OCI-LY7 (cell line): ENCODE measurements around the gene FBRSL1. TPM values are rescaled to one million over a fixed set of nuclear protein-coding genes. Genes with fewer than 3 reads are reported as not detected.

Source experiments
- BruUV-seq: library from RNA; stranded (reverse); fragments of 400-500 nt; replicated peaks from 2 replicates; lab custom pipeline; 2021; lab: Mats Ljungman, UMichigan
- CTCF ChIA-PET: fragments of 300-600 bp; sonication (Branson Sonifier 250); formaldehyde crosslinking; loops from one replicate; lab custom pipeline; 2022; ENCODE audit warnings: antibody characterized with exemption; ENCODE audit not compliant: unreplicated experiment; lab: Charles Lee
- POLR2A ChIA-PET: fragments of 300-600 bp; sonication (Branson Sonifier 250); formaldehyde crosslinking; loops from one replicate; lab custom pipeline; 2022; ENCODE audit warnings: antibody characterized with exemption; lab: Charles Lee
- DNase-seq: peaks from one replicate; pipeline ENCODE4 v3.0.0-alpha.2; 2015; ENCODE audit warnings: low spot score
- H2AFZ ChIP-seq: fragments of 200-600 bp; sonication (generic), shearing (Covaris generic); 2 replicates; pipeline ENCODE4 v1.6.1; 2014; ENCODE audit warnings: mild to moderate bottlenecking, antibody characterized with exemption, low read length, moderate library complexity
- H3K27ac ChIP-seq: fragments of 200-600 bp; sonication (generic); 2 replicates; pipeline ENCODE4 v1.5.1; 2014; ENCODE audit warnings: mixed run types, low read depth, mild to moderate bottlenecking, moderate library complexity, low read length, inconsistent platforms; ENCODE audit not compliant: poor library complexity, severe bottlenecking
- H3K36me3 ChIP-seq: fragments of 200-600 bp; sonication (generic); 2 replicates; pipeline ENCODE4 v1.6.1; 2014; ENCODE audit warnings: mild to moderate bottlenecking, antibody characterized with exemption, low read length, moderate library complexity, mixed read lengths; ENCODE audit not compliant: insufficient read depth
- H3K4me1 ChIP-seq: fragments of 200-600 bp; sonication (generic); 2 replicates; pipeline ENCODE4 v1.5.1; 2014; ENCODE audit warnings: mild to moderate bottlenecking, low read length; ENCODE audit not compliant: insufficient read depth, poor library complexity, severe bottlenecking
- H3K4me2 ChIP-seq: fragments of 200-600 bp; sonication (generic); 2 replicates; pipeline ENCODE4 v1.6.1; 2014; ENCODE audit warnings: mild to moderate bottlenecking, low read length
- H3K4me3 ChIP-seq: fragments of 200-600 bp; sonication (generic); 2 replicates; pipeline ENCODE4 v1.5.1; 2014; ENCODE audit warnings: mild to moderate bottlenecking, low read depth, low read length; ENCODE audit not compliant: poor library complexity, severe bottlenecking
- H3K79me2 ChIP-seq: fragments of 200-600 bp; sonication (generic); 2 replicates; pipeline ENCODE4 v1.6.1; 2016; ENCODE audit warnings: low read depth, mild to moderate bottlenecking, low read length, moderate library complexity, mixed read lengths; ENCODE audit not compliant: insufficient read depth
- H3K9me2 ChIP-seq: fragments of 200-600 bp; sonication (generic); 2 replicates; pipeline ENCODE4 v1.6.1; 2016; ENCODE audit warnings: mild to moderate bottlenecking, low read length, mixed read lengths; ENCODE audit not compliant: insufficient read depth
- H3K9me3 ChIP-seq: fragments of 200-600 bp; sonication (generic); 2 replicates; pipeline ENCODE4 v1.6.1; 2014; ENCODE audit warnings: mild to moderate bottlenecking, mixed run types, low read length, mixed read lengths
- H4K20me1 ChIP-seq: fragments of 200-600 bp; sonication (generic); 2 replicates; pipeline ENCODE4 v1.6.1; 2014; ENCODE audit warnings: mild to moderate bottlenecking, antibody characterized with exemption, low read length, moderate library complexity, mixed read lengths; ENCODE audit not compliant: insufficient read depth
- CTCF ChIP-seq: fragments of 200-600 bp; sonication (generic); conservative IDR thresholded peaks from 2 replicates; pipeline ENCODE4 v1.5.1; 2014; ENCODE audit warnings: mild to moderate bottlenecking, antibody characterized with exemption, low read length, moderate library complexity, mixed read lengths
- EZH2phosphoT487 ChIP-seq: fragments of 200-600 bp; sonication (generic); IDR thresholded peaks from 2 replicates; pipeline ENCODE4 v1.6.1; 2018; ENCODE audit warnings: low read depth, borderline replicate concordance, mild to moderate bottlenecking, mixed run types, antibody characterized with exemption, low read length, moderate library complexity, mixed read lengths
- intact Hi-C: fragments of 100-400 bp; cut with micrococcal nuclease; formaldehyde crosslinking; loops from one replicate; pipeline ENCODE4 v1.10.0; 2022; ENCODE audit not compliant: unreplicated experiment
- total RNA-seq, 2 experiments: library from RNA; depleted of rRNA in 1 of 2; stranded (reverse); fragments of >200 nt in 1 of 2; shearing (Covaris generic) in 1 of 2; gene quantifications; 2 replicates each; pipeline ENCODE4 v1.2.3, GENCODE V29; 2014 to 2022

The FBRSL1 gene
- total RNA-seq, 2 experiments from 2014 or later = 24.6 to 87.8 TPM

GRCh38 chr12:132482771-132483170 lies 7.2 kb upstream of the FBRSL1 start:
- no peaks in the 10 kb centered on the region for H3K9me2 ChIP-seq
- intact Hi-C loops = no loop called here
- no peaks in the 10 kb centered on the region for H3K4me1 ChIP-seq
- no peak overlapping the region for H2AFZ ChIP-seq
- no TSS peak for BruUV-seq
- no peaks in the 10 kb centered on the region for H3K9me3 ChIP-seq
- H3K27ac ChIP-seq = no peak overlapping the region
- no peak overlapping the region for H3K4me3 ChIP-seq
- H4K20me1 ChIP-seq = no peaks in the 10 kb centered on the region
- TF ChIP-seq CTCF (no peak), EZH2phosphoT487 (no peak)
- H3K79me2 ChIP-seq = no peaks in the 10 kb centered on the region
- CTCF ChIA-PET = no interaction called here
- no peaks in the 10 kb centered on the region for H3K36me3 ChIP-seq
- no peak for DNase-seq
- H3K4me2 ChIP-seq = no peak overlapping the region
- POLR2A ChIA-PET = no interaction called here

GRCh38 chr12:132483208-132483607 lies 6.7 kb upstream of the FBRSL1 start:
- no peak overlapping the region for H3K4me2 ChIP-seq
- H3K4me1 ChIP-seq = peaks cover under 1% of the 10 kb centered on the region
- no TSS peak for BruUV-seq
- no peaks in the 10 kb centered on the region for H3K9me2 ChIP-seq
- no peak overlapping the region for H3K27ac ChIP-seq
- no peak overlapping the region for H2AFZ ChIP-seq
- no peak for DNase-seq
- TF ChIP-seq CTCF (no peak), EZH2phosphoT487 (no peak)
- H4K20me1 ChIP-seq = no peaks in the 10 kb centered on the region
- POLR2A ChIA-PET = interaction anchor here (0.7 kb wide), 1 partner anchor 150 kb away, joined by 3 read pairs; no protein-coding TSS in a partner anchor
- H3K9me3 ChIP-seq = no peaks in the 10 kb centered on the region
- H3K4me3 ChIP-seq = no peak overlapping the region
- H3K79me2 ChIP-seq = no peaks in the 10 kb centered on the region
- H3K36me3 ChIP-seq = no peaks in the 10 kb centered on the region
- intact Hi-C loops = no loop called here
- CTCF ChIA-PET = no interaction called here

- Histone ChIP-seq H3K4me1 (peaks cover 5% of the 10 kb centered on the region), H3K4me2 (no peak overlapping the region), H3K9me3 (no peaks in the 10 kb centered on the region), H3K4me3 (no peak overlapping the region), H2AFZ (no peak overlapping the region), H3K79me2 (no peaks in the 10 kb centered on the region), H3K27ac (no peak overlapping the region), H3K9me2 (no peaks in the 10 kb centered on the region), H3K36me3 (no peaks in the 10 kb centered on the region), H4K20me1 (no peaks in the 10 kb centered on the region)
- no peak for DNase-seq
- POLR2A ChIA-PET = interaction anchor here (0.7 kb wide), 1 partner anchor 150 kb away, joined by 3 read pairs; no protein-coding TSS in a partner anchor
- TF ChIP-seq CTCF (no peak), EZH2phosphoT487 (no peak)
- CTCF ChIA-PET = no interaction called here
- intact Hi-C loops = no loop called here
- BruUV-seq = no TSS peak
These were observed 6.3 kb upstream of the FBRSL1 start for GRCh38 chr12:132483612-132484011.
